Esophagus squamous epithelium (tissue), 4 donors: ENCODE measurements around the gene ETV6.

Experiments used
- POLR2A ChIP-seq, 4 donors: fragments of 450-650 bp; IDR thresholded peaks; one replicate each; pipeline ENCODE4 v1.6.1; 2017; ENCODE audit warnings: antibody characterized with exemption in 4 of 4, mild to moderate bottlenecking in 4 of 4, moderate library complexity in 3 of 4
- TF ChIP-seq, protein P1 (sequence below), 6 experiments: fragments of 450-650 bp in 4 of 6; fragments of 200-600 bp in 2 of 6; sonication (generic) in 2 of 6; IDR thresholded peaks; one replicate each; pipeline ENCODE4 v1.5.1; 2016 to 2019; ENCODE audit warnings: antibody characterized with exemption in 6 of 6, mild to moderate bottlenecking in 4 of 6, moderate library complexity in 4 of 6

DNA sequence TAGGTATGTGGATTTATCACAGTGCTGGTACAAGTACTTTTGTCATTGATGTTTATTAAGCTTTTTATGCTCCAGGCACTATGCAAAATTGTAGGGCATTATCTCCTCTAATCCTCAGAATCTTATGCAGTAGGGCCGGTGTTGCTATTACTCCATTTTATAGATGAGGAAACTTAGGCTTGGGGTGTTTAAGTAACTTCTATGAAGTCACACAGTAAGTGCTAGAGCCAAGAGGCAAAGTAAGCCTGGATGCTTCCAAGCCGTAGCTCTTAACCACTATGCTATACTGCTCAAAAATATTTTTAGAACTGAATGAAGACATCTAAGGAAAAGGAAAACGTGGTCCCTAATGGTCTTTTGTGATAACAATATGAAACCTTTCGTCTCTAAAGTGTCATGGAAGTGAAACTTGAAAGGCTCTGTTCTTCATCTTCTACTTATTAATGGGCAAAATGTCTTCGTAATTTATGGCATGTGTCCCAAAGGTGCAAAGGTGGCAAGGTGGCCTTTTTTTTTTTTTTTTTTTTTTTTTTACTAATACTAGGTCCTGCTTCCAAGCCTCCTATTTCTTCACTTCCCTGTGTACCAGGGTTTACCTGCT is 85.2 kb downstream of the ETV6 start:
- TF ChIP-seq, protein P1, sequence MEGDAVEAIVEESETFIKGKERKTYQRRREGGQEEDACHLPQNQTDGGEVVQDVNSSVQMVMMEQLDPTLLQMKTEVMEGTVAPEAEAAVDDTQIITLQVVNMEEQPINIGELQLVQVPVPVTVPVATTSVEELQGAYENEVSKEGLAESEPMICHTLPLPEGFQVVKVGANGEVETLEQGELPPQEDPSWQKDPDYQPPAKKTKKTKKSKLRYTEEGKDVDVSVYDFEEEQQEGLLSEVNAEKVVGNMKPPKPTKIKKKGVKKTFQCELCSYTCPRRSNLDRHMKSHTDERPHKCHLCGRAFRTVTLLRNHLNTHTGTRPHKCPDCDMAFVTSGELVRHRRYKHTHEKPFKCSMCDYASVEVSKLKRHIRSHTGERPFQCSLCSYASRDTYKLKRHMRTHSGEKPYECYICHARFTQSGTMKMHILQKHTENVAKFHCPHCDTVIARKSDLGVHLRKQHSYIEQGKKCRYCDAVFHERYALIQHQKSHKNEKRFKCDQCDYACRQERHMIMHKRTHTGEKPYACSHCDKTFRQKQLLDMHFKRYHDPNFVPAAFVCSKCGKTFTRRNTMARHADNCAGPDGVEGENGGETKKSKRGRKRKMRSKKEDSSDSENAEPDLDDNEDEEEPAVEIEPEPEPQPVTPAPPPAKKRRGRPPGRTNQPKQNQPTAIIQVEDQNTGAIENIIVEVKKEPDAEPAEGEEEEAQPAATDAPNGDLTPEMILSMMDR (IDR thresholded peaks at IDR 0.05): no peak
- TF ChIP-seq POLR2A (IDR thresholded peaks at IDR 0.05): no peak
